Measurements from ENCODE around the gene RNU6-8.

RNU6-8 gene

GRCh38 chr14:32205554-32205953, 2.5 kb upstream of the RNU6-8 start:
- no peak for DNase-seq (ENCODE audit: low read depth in 2 of 2, low spot score in 1 of 2)

GRCh38 chr14:32203928-32204357, 874 bp upstream of the RNU6-8 start:
- no peak for DNase-seq (ENCODE audit: low read depth in 2 of 2, low spot score in 1 of 2)

- no peak for DNase-seq (ENCODE audit: low read depth in 2 of 2, low spot score in 1 of 2)
These were observed 525 bp downstream of the RNU6-8 start for GRCh38 chr14:32202491-32202997.

GRCh38 chr14:32201816-32202490, 1.1 kb downstream of the RNU6-8 start, which contains the start of gene RNU6-7:
RNU6-7 (plus strand) TSS chr14:32202045.
- no peak for DNase-seq (ENCODE audit: low read depth in 2 of 2, low spot score in 1 of 2)

- DNase-seq (ENCODE audit: low read depth in 2 of 2, low spot score in 1 of 2) = peak in 1 of 2 donors; percentile 53
These were observed 1.8 kb downstream of the RNU6-8 start for GRCh38 chr14:32201193-32201815.

GRCh38 chr14:32200368-32201192, 2.5 kb downstream of the RNU6-8 start:
- no peak for DNase-seq (ENCODE audit: low read depth in 2 of 2, low spot score in 1 of 2)

- DNase-seq (ENCODE audit: low read depth in 2 of 2, low spot score in 1 of 2) = no peak
These were observed 5.2 kb downstream of the RNU6-8 start for GRCh38 chr14:32197919-32198318.

GRCh38 chr14:32195636-32196035, 7.4 kb downstream of the RNU6-8 start:
- no peak for DNase-seq (ENCODE audit: low read depth in 2 of 2, low spot score in 1 of 2)

GRCh38 chr14:32193532-32193931, 9.5 kb downstream of the RNU6-8 start:
- no peak for DNase-seq (ENCODE audit: low read depth in 2 of 2, low spot score in 1 of 2)

GRCh38 chr14:32192712-32193373, 10.2 kb downstream of the RNU6-8 start:
- DNase-seq (ENCODE audit: low read depth in 2 of 2, low spot score in 1 of 2) = no peak

GRCh38 chr14:32190673-32191072, 12.4 kb downstream of the RNU6-8 start:
- DNase-seq (ENCODE audit: low read depth in 2 of 2, low spot score in 1 of 2) = no peak

GRCh38 chr14:32189811-32190210, 13.3 kb downstream of the RNU6-8 start:
- no peak for DNase-seq (ENCODE audit: low read depth in 2 of 2, low spot score in 1 of 2)

GRCh38 chr14:32186248-32186647, 16.8 kb downstream of the RNU6-8 start:
- no peak for DNase-seq (ENCODE audit: low read depth in 2 of 2, low spot score in 1 of 2)

- no peak for DNase-seq (ENCODE audit: low read depth in 2 of 2, low spot score in 1 of 2)
These were observed 18.0 kb downstream of the RNU6-8 start for GRCh38 chr14:32185097-32185496.

GRCh38 chr14:32183151-32184058, 19.7 kb downstream of the RNU6-8 start:
- no peak for DNase-seq (ENCODE audit: low read depth in 2 of 2, low spot score in 1 of 2)

- no peak for DNase-seq (ENCODE audit: low read depth in 2 of 2, low spot score in 1 of 2)
These were observed 31.6 kb downstream of the RNU6-8 start for GRCh38 chr14:32171469-32171868.

- DNase-seq (ENCODE audit: low read depth in 2 of 2, low spot score in 1 of 2) = no peak
These were observed 33.9 kb downstream of the RNU6-8 start for GRCh38 chr14:32169191-32169590.

GRCh38 chr14:32167907-32168306, 35.2 kb downstream of the RNU6-8 start:
- no peak for DNase-seq (ENCODE audit: low read depth in 2 of 2, low spot score in 1 of 2)

GRCh38 chr14:32166924-32167323, 36.1 kb downstream of the RNU6-8 start:
- no peak for DNase-seq (ENCODE audit: low read depth in 2 of 2, low spot score in 1 of 2)

GRCh38 chr14:32166029-32166428, 37.0 kb downstream of the RNU6-8 start:
- no peak for DNase-seq (ENCODE audit: low read depth in 2 of 2, low spot score in 1 of 2)
